Parathyroid adenoma (tissue), 2 donors: Measurements from ENCODE around the gene SERINC1.

Experiments used
- H2AFZ ChIP-seq: fragments of 300-600 bp; sonication (generic); one replicate; pipeline ENCODE4 v1.7.0; 2017; ENCODE audit warnings: antibody characterized with exemption, mild to moderate bottlenecking
- H3K27ac ChIP-seq: fragments of 300-600 bp; sonication (generic); one replicate; pipeline ENCODE4 v1.7.0; 2017
- H3K27me3 ChIP-seq: fragments of 300-600 bp; sonication (generic); one replicate; pipeline ENCODE4 v1.7.0; 2017; ENCODE audit warnings: low read length; ENCODE audit not compliant: control insufficient read depth, insufficient read depth
- H3K36me3 ChIP-seq: fragments of 300-600 bp; sonication (generic); one replicate; pipeline ENCODE4 v1.7.0; 2017; ENCODE audit warnings: low read length; ENCODE audit not compliant: control insufficient read depth, insufficient read depth
- H3K4me1 ChIP-seq: fragments of 300-600 bp; sonication (generic); one replicate; pipeline ENCODE4 v1.7.0; 2017; ENCODE audit warnings: control low read depth
- H3K4me2 ChIP-seq: fragments of 300-600 bp; sonication (generic); one replicate; pipeline ENCODE4 v1.7.0; 2017; ENCODE audit warnings: low read length
- H3K4me3 ChIP-seq: fragments of 300-600 bp; sonication (generic); one replicate; pipeline ENCODE4 v1.7.0; 2017; ENCODE audit warnings: low read depth, low read length
- H3K79me2 ChIP-seq: fragments of 300-600 bp; sonication (generic); one replicate; pipeline ENCODE4 v1.7.0; 2017; ENCODE audit warnings: control low read depth
- H3K9ac ChIP-seq: fragments of 300-600 bp; sonication (generic); one replicate; pipeline ENCODE4 v1.7.0; 2017; ENCODE audit warnings: mild to moderate bottlenecking
- H3K9me3 ChIP-seq: fragments of 300-600 bp; sonication (generic); one replicate; pipeline ENCODE4 v1.7.0; 2017; ENCODE audit warnings: low read length; ENCODE audit not compliant: control insufficient read depth
- TF ChIP-seq, protein P1 (sequence below): fragments of 300-600 bp; sonication (generic); IDR thresholded peaks from one replicate; pipeline ENCODE4 v1.7.0; 2017; ENCODE audit warnings: antibody characterized with exemption, mild to moderate bottlenecking
- donor health status: primary hyperparathyroidism.

The SERINC1 gene

DNA sequence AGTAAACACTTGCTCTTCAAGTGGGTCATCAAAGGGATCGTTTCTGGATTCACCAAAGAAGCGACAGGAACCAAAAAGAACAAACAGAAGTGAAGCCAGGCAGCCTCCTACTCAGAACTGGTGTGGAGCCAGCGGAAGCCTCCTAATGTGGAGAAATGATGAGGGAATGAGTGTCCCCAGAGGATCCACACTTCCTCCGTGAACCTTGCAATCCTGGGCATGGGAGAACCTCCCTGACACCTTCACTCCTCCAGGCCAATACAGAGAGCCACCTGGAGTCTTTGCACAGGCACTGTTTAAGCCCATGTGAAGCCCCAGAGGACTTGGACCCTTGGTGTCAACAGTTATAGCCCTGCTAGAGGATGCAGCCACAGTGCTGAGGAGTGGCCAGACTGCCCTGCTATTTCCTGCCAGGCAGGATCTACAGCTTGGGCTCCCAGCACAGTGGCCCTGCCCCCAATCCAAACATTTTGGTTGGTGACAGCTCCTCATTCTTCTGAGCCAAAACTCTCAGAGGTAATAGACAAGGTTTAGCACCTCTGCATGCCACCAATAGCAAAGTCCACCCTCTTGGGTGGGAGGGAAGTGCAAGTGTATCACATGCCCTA is 23.2 kb upstream of the SERINC1 start:
- Histone ChIP-seq H3K4me1 (peaks cover 4% of the 10 kb centered on the region), H3K36me3 (no peaks in the 10 kb centered on the region), H3K9me3 (peaks cover 4% of the 10 kb centered on the region), H2AFZ (no peak overlapping the region), H3K9ac (no peak overlapping the region), H3K4me3 (no peak overlapping the region), H3K79me2 (no peaks in the 10 kb centered on the region), H3K4me2 (no peak overlapping the region), H3K27me3 (no peaks in the 10 kb centered on the region), H3K27ac (no peak overlapping the region)
- TF ChIP-seq, protein P1, sequence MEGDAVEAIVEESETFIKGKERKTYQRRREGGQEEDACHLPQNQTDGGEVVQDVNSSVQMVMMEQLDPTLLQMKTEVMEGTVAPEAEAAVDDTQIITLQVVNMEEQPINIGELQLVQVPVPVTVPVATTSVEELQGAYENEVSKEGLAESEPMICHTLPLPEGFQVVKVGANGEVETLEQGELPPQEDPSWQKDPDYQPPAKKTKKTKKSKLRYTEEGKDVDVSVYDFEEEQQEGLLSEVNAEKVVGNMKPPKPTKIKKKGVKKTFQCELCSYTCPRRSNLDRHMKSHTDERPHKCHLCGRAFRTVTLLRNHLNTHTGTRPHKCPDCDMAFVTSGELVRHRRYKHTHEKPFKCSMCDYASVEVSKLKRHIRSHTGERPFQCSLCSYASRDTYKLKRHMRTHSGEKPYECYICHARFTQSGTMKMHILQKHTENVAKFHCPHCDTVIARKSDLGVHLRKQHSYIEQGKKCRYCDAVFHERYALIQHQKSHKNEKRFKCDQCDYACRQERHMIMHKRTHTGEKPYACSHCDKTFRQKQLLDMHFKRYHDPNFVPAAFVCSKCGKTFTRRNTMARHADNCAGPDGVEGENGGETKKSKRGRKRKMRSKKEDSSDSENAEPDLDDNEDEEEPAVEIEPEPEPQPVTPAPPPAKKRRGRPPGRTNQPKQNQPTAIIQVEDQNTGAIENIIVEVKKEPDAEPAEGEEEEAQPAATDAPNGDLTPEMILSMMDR = no peak

DNA sequence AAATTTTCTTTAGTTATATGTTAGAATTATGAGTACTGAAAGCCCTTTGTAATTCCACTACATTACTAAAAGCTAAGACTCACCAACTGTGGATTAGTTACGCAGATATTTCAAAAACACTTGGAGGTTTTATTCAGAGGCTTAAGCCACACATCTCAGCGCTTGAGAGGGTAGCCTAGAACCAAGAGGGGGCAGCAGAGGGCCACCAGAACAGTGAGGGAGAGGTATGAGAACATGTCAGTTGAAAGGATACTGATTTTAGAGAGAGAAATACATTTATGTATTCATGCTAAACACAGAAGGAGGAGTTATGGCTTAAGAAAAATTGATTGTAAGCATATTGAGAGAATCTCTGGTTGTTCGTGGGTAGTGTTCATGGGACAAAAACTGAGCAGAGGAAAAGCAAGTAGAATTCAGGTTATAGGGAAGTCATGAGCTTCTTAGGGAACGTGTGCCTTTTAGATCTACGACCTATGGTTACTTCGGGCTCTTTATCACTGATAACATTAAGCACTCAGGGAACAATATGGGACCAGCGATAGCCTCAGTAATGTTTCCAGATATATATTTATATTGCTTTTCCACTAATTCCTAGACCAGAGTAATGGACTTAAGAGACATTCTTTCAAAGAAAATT is 20.4 kb upstream of the SERINC1 start:
- Histone ChIP-seq H3K4me2 (no peak overlapping the region), H3K36me3 (no peaks in the 10 kb centered on the region), H3K9me3 (no peaks in the 10 kb centered on the region), H3K27ac (no peak overlapping the region), H3K4me1 (peaks cover 4% of the 10 kb centered on the region), H3K9ac (no peak overlapping the region), H3K27me3 (no peaks in the 10 kb centered on the region), H3K4me3 (no peak overlapping the region), H3K79me2 (no peaks in the 10 kb centered on the region), H2AFZ (peak overlapping the region; percentile 24)
- TF ChIP-seq, protein P1 = peak; percentile 93

DNA sequence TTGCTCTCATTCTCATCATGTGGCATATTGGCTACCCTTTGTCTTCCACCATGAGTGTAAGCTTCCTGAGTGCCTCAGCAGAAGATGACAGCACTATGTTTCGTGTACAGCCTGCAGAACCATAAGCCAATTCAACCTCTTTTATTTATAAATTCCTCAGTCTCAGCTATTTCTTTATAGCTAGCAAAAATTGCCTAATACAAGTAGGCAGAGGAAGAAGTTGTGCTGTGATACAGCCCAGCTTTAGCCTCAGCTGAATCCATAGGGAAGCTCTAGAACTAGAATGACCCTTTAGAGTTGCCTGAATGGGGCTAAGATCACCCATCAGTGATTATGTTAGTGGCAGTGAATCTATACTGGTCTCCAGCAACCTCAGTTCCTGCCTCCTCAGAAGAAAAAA is 19.0 kb upstream of the SERINC1 start:
- Histone ChIP-seq H3K4me2 (no peak overlapping the region), H3K9me3 (no peaks in the 10 kb centered on the region), H3K4me1 (peaks cover 4% of the 10 kb centered on the region), H3K4me3 (no peak overlapping the region), H2AFZ (no peak overlapping the region), H3K36me3 (no peaks in the 10 kb centered on the region), H3K9ac (no peak overlapping the region), H3K79me2 (no peaks in the 10 kb centered on the region), H3K27ac (no peak overlapping the region), H3K27me3 (no peaks in the 10 kb centered on the region)
- TF ChIP-seq, protein P1 = no peak

DNA sequence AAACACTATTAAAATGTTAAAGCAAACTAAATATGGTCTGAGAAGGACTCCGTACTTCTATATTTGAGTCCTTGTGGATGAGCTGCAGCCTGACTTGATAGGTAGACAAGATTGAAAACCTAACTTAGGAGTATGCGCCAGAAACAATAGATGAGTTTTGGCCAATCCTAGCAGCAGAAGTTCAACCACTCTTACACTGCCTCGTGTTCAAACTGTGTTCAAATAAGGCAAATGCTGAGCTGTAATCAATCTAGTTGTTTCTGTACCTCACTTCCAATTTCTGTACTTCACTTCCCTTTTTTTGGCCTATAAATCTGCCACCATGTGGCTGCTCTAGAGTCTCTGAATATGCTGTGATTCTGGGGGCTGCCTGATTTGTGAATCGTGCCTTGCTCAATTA is 13.2 kb upstream of the SERINC1 start:
- Histone ChIP-seq H3K36me3 (no peaks in the 10 kb centered on the region), H3K27ac (no peak overlapping the region), H3K9ac (no peak overlapping the region), H3K27me3 (no peaks in the 10 kb centered on the region), H3K4me3 (no peak overlapping the region), H3K79me2 (no peaks in the 10 kb centered on the region), H3K9me3 (no peaks in the 10 kb centered on the region), H3K4me2 (no peak overlapping the region), H3K4me1 (no peaks in the 10 kb centered on the region), H2AFZ (no peak overlapping the region)
- TF ChIP-seq, protein P1 = no peak

DNA sequence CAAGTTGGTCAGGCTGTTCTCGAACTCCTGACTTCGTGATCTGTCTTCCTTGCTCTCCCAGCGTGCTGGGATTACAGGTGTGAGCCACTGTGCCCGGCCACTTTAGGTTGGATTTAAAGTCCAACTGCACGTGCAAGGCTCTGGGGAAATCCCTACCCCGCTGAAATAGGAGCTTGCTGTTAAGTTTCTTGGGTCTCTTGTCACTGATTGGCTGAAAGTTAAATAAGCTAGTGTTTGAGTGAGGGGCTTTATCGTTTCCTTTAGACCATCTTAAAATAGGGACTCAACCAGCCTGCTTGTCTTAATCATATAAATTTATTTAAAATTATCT is 11.1 kb upstream of the SERINC1 start:
- H3K36me3 ChIP-seq = no peaks in the 10 kb centered on the region
- no peaks in the 10 kb centered on the region for H3K27me3 ChIP-seq
- no peak overlapping the region for H3K4me2 ChIP-seq
- H3K79me2 ChIP-seq = no peaks in the 10 kb centered on the region
- H2AFZ ChIP-seq = no peak overlapping the region
- TF ChIP-seq, protein P1 = no peak
- no peaks in the 10 kb centered on the region for H3K4me1 ChIP-seq
- H3K27ac ChIP-seq = no peak overlapping the region
- H3K9me3 ChIP-seq = no peaks in the 10 kb centered on the region
- no peak overlapping the region for H3K9ac ChIP-seq
- no peak overlapping the region for H3K4me3 ChIP-seq
